Astrocyte (in vitro differentiated cells and primary cell): ENCODE results near the gene AP5S1. TPM values are rescaled to one million over a fixed set of nuclear protein-coding genes. Genes with fewer than 3 reads are reported as not detected.

ENCODE experiments used
- DNase-seq: peaks from one replicate; pipeline ENCODE4 v3.0.0-alpha.2; 2010; ENCODE audit warnings: low read depth
- FAIRE-seq: peaks from 2 replicates; lab custom pipeline; 2011; peaks lifted over from hg19 to GRCh38; lab: Jason Lieb, UNC
- H2AFZ ChIP-seq: 2 replicates; pipeline ENCODE4 v1.6.0; 2012; ENCODE audit warnings: low read depth, low read length, inconsistent platforms
- H3K27ac ChIP-seq: 2 replicates; pipeline ENCODE4 v1.5.1; 2011; ENCODE audit warnings: low read depth, low read length, inconsistent platforms
- H3K27me3 ChIP-seq: 2 replicates; pipeline ENCODE4 v1.6.0; 2011; ENCODE audit warnings: low read length, inconsistent platforms; ENCODE audit not compliant: insufficient read depth
- H3K36me3 ChIP-seq: 2 replicates; pipeline ENCODE4 v1.5.1; 2011; ENCODE audit warnings: low read length, inconsistent platforms; ENCODE audit not compliant: insufficient read depth
- H3K4me1 ChIP-seq: 2 replicates; pipeline ENCODE4 v1.5.1; 2011; ENCODE audit warnings: low read length, inconsistent platforms; ENCODE audit not compliant: insufficient read depth
- H3K4me2 ChIP-seq: 2 replicates; pipeline ENCODE4 v1.6.0; 2012; ENCODE audit warnings: low read length, inconsistent platforms
- H3K4me3 ChIP-seq: 2 replicates; pipeline ENCODE4 v1.5.1; 2011; ENCODE audit warnings: low read depth, mild to moderate bottlenecking, low read length, inconsistent platforms; ENCODE audit not compliant: insufficient read depth
- H3K79me2 ChIP-seq: 2 replicates; pipeline ENCODE4 v1.6.0; 2012; ENCODE audit warnings: mild to moderate bottlenecking, low read length, inconsistent platforms; ENCODE audit not compliant: insufficient read depth
- H3K9ac ChIP-seq: 2 replicates; pipeline ENCODE4 v1.6.0; 2012; ENCODE audit warnings: mild to moderate bottlenecking, low read length, inconsistent platforms
- H3K9me3 ChIP-seq: 2 replicates; pipeline ENCODE4 v1.5.1; 2012; ENCODE audit warnings: low read depth, mild to moderate bottlenecking, low read length, inconsistent platforms; ENCODE audit not compliant: insufficient read depth
- H4K20me1 ChIP-seq: 2 replicates; pipeline ENCODE4 v1.6.0; 2012; ENCODE audit warnings: low read length, inconsistent platforms; ENCODE audit not compliant: insufficient read depth
- H3K27ac Mint-ChIP-seq: one replicate; pipeline ENCODE4 v1.8.0; 2021; ENCODE audit warnings: mild to moderate bottlenecking, mixed read lengths; ENCODE audit not compliant: unreplicated experiment
- H3K27me3 Mint-ChIP-seq: one replicate; pipeline ENCODE4 v1.8.0; 2021; ENCODE audit warnings: low read depth, mixed read lengths; ENCODE audit not compliant: unreplicated experiment
- H3K36me3 Mint-ChIP-seq: one replicate; pipeline ENCODE4 v1.8.0; 2021; ENCODE audit warnings: low read depth, mixed read lengths; ENCODE audit not compliant: unreplicated experiment
- H3K4me1 Mint-ChIP-seq: one replicate; pipeline ENCODE4 v1.8.0; 2021; ENCODE audit warnings: low read depth, mixed read lengths; ENCODE audit not compliant: unreplicated experiment
- H3K4me3 Mint-ChIP-seq: one replicate; pipeline ENCODE4 v1.8.0; 2021; ENCODE audit warnings: mild to moderate bottlenecking, moderate library complexity, mixed read lengths; ENCODE audit not compliant: unreplicated experiment
- H3K9me3 Mint-ChIP-seq: one replicate; pipeline ENCODE4 v1.8.0; 2021; ENCODE audit warnings: mild to moderate bottlenecking, mixed read lengths; ENCODE audit not compliant: unreplicated experiment
- EZH2 ChIP-seq: IDR thresholded peaks from 2 replicates; pipeline ENCODE4 v1.6.1; 2012; ENCODE audit warnings: mild to moderate bottlenecking, low read length, inconsistent platforms; ENCODE audit not compliant: insufficient read depth
- total RNA-seq: library from RNA; stranded (reverse); gene quantifications from 2 replicates; pipeline ENCODE4 v1.2.1, GENCODE V29; 2021
- TF ChIP-seq, protein P1 (sequence below): IDR thresholded peaks from 2 replicates; pipeline ENCODE4 v1.5.1; 2011; ENCODE audit warnings: low read depth, mild to moderate bottlenecking, inconsistent platforms, low read length, moderate library complexity; ENCODE audit not compliant: insufficient read depth

Gene AP5S1
- total RNA-seq, 1 donor from 2014 or later: 12.6 TPM

DNA sequence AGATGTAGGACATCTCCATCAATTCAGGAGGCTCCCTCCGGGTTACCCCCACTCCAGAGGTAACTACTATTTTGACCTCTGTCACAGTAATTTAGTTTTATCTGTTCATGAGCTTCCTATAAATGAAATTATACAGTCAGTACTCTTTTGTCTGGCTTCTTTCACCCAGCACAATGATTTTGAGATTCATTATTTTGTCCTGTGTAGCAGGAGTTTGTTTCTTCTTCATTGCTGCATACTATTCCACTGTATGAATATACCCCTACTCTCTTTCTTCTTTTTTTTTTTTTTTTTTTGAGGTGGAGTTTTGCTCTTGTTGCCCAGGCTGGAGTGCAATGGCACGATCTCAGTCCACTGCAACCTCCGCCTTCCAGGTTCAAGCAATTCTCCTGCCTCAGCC is 11.8 kb upstream of the AP5S1 start:
- Mint-ChIP-seq H3K27ac (peak overlapping the region; percentile 19), H3K4me1 (peaks cover 13% of the 10 kb centered on the region), H3K36me3 (peaks cover 6% of the 10 kb centered on the region), H3K4me3 (no peak overlapping the region), H3K9me3 (no peaks in the 10 kb centered on the region), H3K27me3 (no peaks in the 10 kb centered on the region)
- peak overlapping the region; percentile 55 for H3K4me2 ChIP-seq
- H3K36me3 ChIP-seq: no peaks in the 10 kb centered on the region
- H3K9ac ChIP-seq: peak overlapping the region; percentile 65
- DNase-seq: no peak
- no peaks in the 10 kb centered on the region for H4K20me1 ChIP-seq
- no peaks in the 10 kb centered on the region for H3K27me3 ChIP-seq
- FAIRE-seq: no peak
- peaks cover 51% of the 10 kb centered on the region for H3K4me1 ChIP-seq
- H3K79me2 ChIP-seq: no peaks in the 10 kb centered on the region
- TF ChIP-seq EZH2: no peak
- TF ChIP-seq, protein P1, sequence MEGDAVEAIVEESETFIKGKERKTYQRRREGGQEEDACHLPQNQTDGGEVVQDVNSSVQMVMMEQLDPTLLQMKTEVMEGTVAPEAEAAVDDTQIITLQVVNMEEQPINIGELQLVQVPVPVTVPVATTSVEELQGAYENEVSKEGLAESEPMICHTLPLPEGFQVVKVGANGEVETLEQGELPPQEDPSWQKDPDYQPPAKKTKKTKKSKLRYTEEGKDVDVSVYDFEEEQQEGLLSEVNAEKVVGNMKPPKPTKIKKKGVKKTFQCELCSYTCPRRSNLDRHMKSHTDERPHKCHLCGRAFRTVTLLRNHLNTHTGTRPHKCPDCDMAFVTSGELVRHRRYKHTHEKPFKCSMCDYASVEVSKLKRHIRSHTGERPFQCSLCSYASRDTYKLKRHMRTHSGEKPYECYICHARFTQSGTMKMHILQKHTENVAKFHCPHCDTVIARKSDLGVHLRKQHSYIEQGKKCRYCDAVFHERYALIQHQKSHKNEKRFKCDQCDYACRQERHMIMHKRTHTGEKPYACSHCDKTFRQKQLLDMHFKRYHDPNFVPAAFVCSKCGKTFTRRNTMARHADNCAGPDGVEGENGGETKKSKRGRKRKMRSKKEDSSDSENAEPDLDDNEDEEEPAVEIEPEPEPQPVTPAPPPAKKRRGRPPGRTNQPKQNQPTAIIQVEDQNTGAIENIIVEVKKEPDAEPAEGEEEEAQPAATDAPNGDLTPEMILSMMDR: no peak
- H3K4me3 ChIP-seq: no peak overlapping the region
- no peaks in the 10 kb centered on the region for H3K9me3 ChIP-seq
- peak overlapping the region; percentile 79 for H3K27ac ChIP-seq
- no peak overlapping the region for H2AFZ ChIP-seq

DNA sequence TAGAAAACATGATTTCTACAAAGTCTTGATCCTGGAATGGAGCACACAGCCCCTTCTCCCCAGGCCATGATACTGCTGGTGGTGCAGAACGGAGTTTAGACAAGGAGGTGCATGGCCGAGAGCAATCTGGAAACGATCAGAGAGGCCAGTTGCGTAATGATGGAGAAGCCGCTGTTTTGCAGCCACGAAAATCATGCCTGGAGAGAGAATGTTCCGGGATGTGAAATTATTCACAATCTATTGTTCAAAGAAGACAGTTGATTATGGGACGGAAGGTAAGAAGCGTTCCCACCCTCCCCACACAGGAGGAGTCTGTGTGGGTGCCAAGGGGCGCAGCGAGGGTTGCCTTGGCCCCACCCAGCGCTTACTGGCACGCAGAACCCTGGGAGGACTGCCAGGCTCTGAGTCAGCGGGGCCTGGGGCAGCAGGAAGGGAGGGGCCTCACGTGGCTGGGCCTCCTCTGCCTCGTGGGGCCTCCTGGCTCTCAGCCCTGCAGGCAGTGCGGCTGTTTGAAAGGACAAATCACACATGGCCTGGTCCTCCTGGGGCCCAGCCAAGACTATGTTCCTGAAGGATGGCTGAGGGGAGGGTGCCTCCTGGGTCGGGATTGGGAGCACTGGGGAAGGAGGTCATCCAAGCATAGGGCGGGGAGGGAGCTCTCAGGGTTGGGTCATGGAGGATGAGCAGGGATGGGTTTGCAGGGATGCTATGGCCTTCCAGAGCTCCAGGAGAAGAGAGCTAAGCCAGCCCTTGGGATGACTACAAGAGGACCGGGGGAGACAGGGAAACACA is 8.7 kb upstream of the AP5S1 start:
- Histone ChIP-seq H3K9me3 (no peaks in the 10 kb centered on the region), H3K36me3 (no peaks in the 10 kb centered on the region), H3K4me2 (peak overlapping the region; percentile 84), H4K20me1 (no peaks in the 10 kb centered on the region), H3K4me3 (peak overlapping the region; percentile 48), H3K79me2 (no peaks in the 10 kb centered on the region), H3K27ac (peak overlapping the region; percentile 87), H2AFZ (peak overlapping the region; percentile 59), H3K27me3 (no peaks in the 10 kb centered on the region), H3K9ac (peak overlapping the region; percentile 74), H3K4me1 (peaks cover 37% of the 10 kb centered on the region)
- peaks cover 8% of the 10 kb centered on the region for H3K4me1 Mint-ChIP-seq
- DNase-seq (peak; percentile 94), FAIRE-seq (no peak)
- peak overlapping the region; percentile 50 for H3K27ac Mint-ChIP-seq
- H3K4me3 Mint-ChIP-seq: no peak overlapping the region
- no peak for TF ChIP-seq EZH2
- TF ChIP-seq, protein P1: no peak
- peaks cover 1% of the 10 kb centered on the region for H3K36me3 Mint-ChIP-seq
- peaks cover 8% of the 10 kb centered on the region for H3K27me3 Mint-ChIP-seq
- no peaks in the 10 kb centered on the region for H3K9me3 Mint-ChIP-seq

DNA sequence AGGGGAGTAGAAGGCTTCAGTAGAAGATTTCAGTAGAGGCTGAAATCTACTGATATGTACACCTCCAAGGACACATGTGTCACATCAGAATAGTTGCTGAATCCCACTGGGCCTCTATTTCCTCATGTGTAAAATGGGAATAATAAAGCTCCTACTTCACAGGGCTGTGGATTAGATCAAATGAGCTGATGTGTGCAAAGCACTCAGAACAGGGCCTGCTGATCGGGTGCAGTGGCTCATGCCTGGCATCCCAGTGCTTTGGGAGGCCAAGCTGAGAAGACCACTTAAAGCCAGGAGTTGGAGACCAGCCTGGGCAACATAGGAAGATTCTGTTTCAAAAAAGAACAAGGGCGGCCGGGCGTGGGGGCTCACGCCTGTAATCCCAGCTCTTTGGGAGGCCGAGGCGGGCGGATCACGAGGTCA is 8.1 kb upstream of the AP5S1 start:
- Histone ChIP-seq H3K4me1 (peaks cover 34% of the 10 kb centered on the region), H4K20me1 (no peaks in the 10 kb centered on the region), H3K4me3 (no peak overlapping the region), H3K79me2 (no peaks in the 10 kb centered on the region), H3K27me3 (no peaks in the 10 kb centered on the region), H3K9ac (peak overlapping the region; percentile 74), H3K4me2 (peak overlapping the region; percentile 84), H3K27ac (peak overlapping the region; percentile 87), H3K9me3 (no peaks in the 10 kb centered on the region), H3K36me3 (no peaks in the 10 kb centered on the region), H2AFZ (peak overlapping the region; percentile 37)
- H3K27me3 Mint-ChIP-seq: peaks cover 9% of the 10 kb centered on the region
- H3K4me3 Mint-ChIP-seq: no peak overlapping the region
- FAIRE-seq (no peak), DNase-seq (no peak)
- peaks cover 8% of the 10 kb centered on the region for H3K4me1 Mint-ChIP-seq
- H3K27ac Mint-ChIP-seq: peak overlapping the region; percentile 62
- no peak for TF ChIP-seq EZH2
- TF ChIP-seq, protein P1: no peak
- H3K36me3 Mint-ChIP-seq: peaks cover 1% of the 10 kb centered on the region
- no peaks in the 10 kb centered on the region for H3K9me3 Mint-ChIP-seq
